ENCODE data around the gene SMYD3. TPM values are rescaled to one million over a fixed set of nuclear protein-coding genes. Genes with fewer than 3 reads are reported as not detected.

SMYD3 gene
- total and polyA plus RNA-seq, 5 donors: 6.8 to 11.6 (median 9.9) TPM

- H3K4me1 ChIP-seq (ENCODE audit: control insufficient read depth, insufficient read depth, low read length): no peaks in the 10 kb centered on the region
- no peaks in the 10 kb centered on the region for H3K9me3 ChIP-seq (ENCODE audit: control insufficient read depth, low read length)
- no peak overlapping the region for H3K4me3 ChIP-seq (ENCODE audit: low read length)
- no peak for ATAC-seq
- no peak for DNase-seq
- intact Hi-C loops (cut with DNase I): no loop called here
- H3K27me3 ChIP-seq (ENCODE audit: control insufficient read depth, insufficient read depth): no peaks in the 10 kb centered on the region
- WGBS: 90% methylated on average over 5 of the region's 5 CpGs
- no peak overlapping the region for H3K27ac ChIP-seq (ENCODE audit: low read length)
Measured at GRCh38 chr1:246319083-246319714, 187.9 kb downstream of the SMYD3 start.

GRCh38 chr1:246318622-246319021 lies 188.5 kb downstream of the SMYD3 start:
- Histone ChIP-seq H3K27me3 (ENCODE audit: control insufficient read depth, insufficient read depth) (no peaks in the 10 kb centered on the region), H3K9me3 (ENCODE audit: control insufficient read depth, low read length) (no peaks in the 10 kb centered on the region), H3K27ac (ENCODE audit: low read length) (no peak overlapping the region), H3K4me1 (ENCODE audit: control insufficient read depth, insufficient read depth, low read length) (no peaks in the 10 kb centered on the region), H3K4me3 (ENCODE audit: low read length) (no peak overlapping the region)
- DNase-seq (no peak), ATAC-seq (no peak)
- WGBS: 92% methylated on average over 3 of the region's 3 CpGs
- intact Hi-C loops (cut with DNase I): no loop called here

GRCh38 chr1:246318036-246318359 lies 189.1 kb downstream of the SMYD3 start:
- Histone ChIP-seq H3K27ac (ENCODE audit: low read length) (no peak overlapping the region), H3K27me3 (ENCODE audit: control insufficient read depth, insufficient read depth) (no peaks in the 10 kb centered on the region), H3K4me1 (ENCODE audit: control insufficient read depth, insufficient read depth, low read length) (no peaks in the 10 kb centered on the region), H3K4me3 (ENCODE audit: low read length) (no peak overlapping the region), H3K9me3 (ENCODE audit: control insufficient read depth, low read length) (no peaks in the 10 kb centered on the region)
- intact Hi-C loops (cut with DNase I): no loop called here
- no peak for ATAC-seq
- DNase-seq: no peak

- intact Hi-C loops (cut with DNase I): no loop called here
Measured at GRCh38 chr1:246317332-246318035, 189.6 kb downstream of the SMYD3 start.

GRCh38 chr1:246311461-246311860 lies 195.6 kb downstream of the SMYD3 start:
- Histone ChIP-seq H3K9me3 (ENCODE audit: control insufficient read depth, low read length) (no peaks in the 10 kb centered on the region), H3K27me3 (ENCODE audit: control insufficient read depth, insufficient read depth) (no peaks in the 10 kb centered on the region), H3K4me1 (ENCODE audit: control insufficient read depth, insufficient read depth, low read length) (no peaks in the 10 kb centered on the region), H3K4me3 (ENCODE audit: low read length) (no peak overlapping the region), H3K27ac (ENCODE audit: low read length) (no peak overlapping the region)
- ATAC-seq (no peak), DNase-seq (no peak)
- intact Hi-C loops (cut with DNase I): no loop called here
- WGBS: 98% methylated on average over 13 of the region's 13 CpGs

More at GRCh38 chr1:246317332-246318035, 189.6 kb downstream of the SMYD3 start:
- 95% methylated on average over 4 of the region's 4 CpGs for whole genome bisulfite sequencing
- ATAC-seq (no peak), DNase-seq (no peak)
- Histone ChIP-seq H3K27me3 (ENCODE audit: control insufficient read depth, insufficient read depth) (no peaks in the 10 kb centered on the region), H3K4me3 (ENCODE audit: low read length) (no peak overlapping the region), H3K4me1 (ENCODE audit: control insufficient read depth, insufficient read depth, low read length) (no peaks in the 10 kb centered on the region), H3K9me3 (ENCODE audit: control insufficient read depth, low read length) (no peaks in the 10 kb centered on the region), H3K27ac (ENCODE audit: low read length) (no peak overlapping the region)

GRCh38 chr1:246309247-246309884 lies 197.7 kb downstream of the SMYD3 start:
- H3K27me3 ChIP-seq (ENCODE audit: control insufficient read depth, insufficient read depth): no peaks in the 10 kb centered on the region
- no peaks in the 10 kb centered on the region for H3K4me1 ChIP-seq (ENCODE audit: control insufficient read depth, insufficient read depth, low read length)
- ATAC-seq (no peak), DNase-seq (no peak)
- no peak overlapping the region for H3K4me3 ChIP-seq (ENCODE audit: low read length)
- H3K9me3 ChIP-seq (ENCODE audit: control insufficient read depth, low read length): no peaks in the 10 kb centered on the region
- intact Hi-C loops (cut with DNase I): no loop called here
- no peak overlapping the region for H3K27ac ChIP-seq (ENCODE audit: low read length)
- WGBS: 90% methylated on average over 3 of the region's 3 CpGs

GRCh38 chr1:246308533-246309075 lies 198.5 kb downstream of the SMYD3 start:
- Histone ChIP-seq H3K4me3 (ENCODE audit: low read length) (no peak overlapping the region), H3K27ac (ENCODE audit: low read length) (no peak overlapping the region), H3K27me3 (ENCODE audit: control insufficient read depth, insufficient read depth) (no peaks in the 10 kb centered on the region), H3K4me1 (ENCODE audit: control insufficient read depth, insufficient read depth, low read length) (no peaks in the 10 kb centered on the region), H3K9me3 (ENCODE audit: control insufficient read depth, low read length) (no peaks in the 10 kb centered on the region)
- WGBS: 91% methylated on average over 3 of the region's 3 CpGs
- DNase-seq (no peak), ATAC-seq (no peak)
- intact Hi-C loops (cut with DNase I): no loop called here

- ATAC-seq (no peak), DNase-seq (no peak)
- Histone ChIP-seq H3K27ac (ENCODE audit: low read length) (no peak overlapping the region), H3K4me1 (ENCODE audit: control insufficient read depth, insufficient read depth, low read length) (no peaks in the 10 kb centered on the region), H3K9me3 (ENCODE audit: control insufficient read depth, low read length) (no peaks in the 10 kb centered on the region), H3K27me3 (ENCODE audit: control insufficient read depth, insufficient read depth) (no peaks in the 10 kb centered on the region), H3K4me3 (ENCODE audit: low read length) (no peak overlapping the region)
- intact Hi-C loops (cut with DNase I): no loop called here
- WGBS: 91% methylated on average over 3 of the region's 3 CpGs
Measured at GRCh38 chr1:246306415-246307037, 200.6 kb downstream of the SMYD3 start.

- no peak overlapping the region for H3K4me3 ChIP-seq (ENCODE audit: low read length)
- DNase-seq: no peak
- WGBS: 89% methylated on average over 5 of the region's 5 CpGs
- no peak overlapping the region for H3K27ac ChIP-seq (ENCODE audit: low read length)
- H3K9me3 ChIP-seq (ENCODE audit: control insufficient read depth, low read length): no peaks in the 10 kb centered on the region
- no peaks in the 10 kb centered on the region for H3K4me1 ChIP-seq (ENCODE audit: control insufficient read depth, insufficient read depth, low read length)
- no peak for ATAC-seq
- intact Hi-C loops (cut with DNase I): no loop called here
- no peaks in the 10 kb centered on the region for H3K27me3 ChIP-seq (ENCODE audit: control insufficient read depth, insufficient read depth)
Measured at GRCh38 chr1:246304484-246305259, 202.4 kb downstream of the SMYD3 start.

- no peaks in the 10 kb centered on the region for H3K9me3 ChIP-seq (ENCODE audit: control insufficient read depth, low read length)
- intact Hi-C loops (cut with DNase I): no loop called here
- H3K27ac ChIP-seq (ENCODE audit: low read length): no peak overlapping the region
- no peaks in the 10 kb centered on the region for H3K27me3 ChIP-seq (ENCODE audit: control insufficient read depth, insufficient read depth)
- no peaks in the 10 kb centered on the region for H3K4me1 ChIP-seq (ENCODE audit: control insufficient read depth, insufficient read depth, low read length)
- WGBS: 98% methylated on average over 2 of the region's 2 CpGs
- DNase-seq: no peak
- ATAC-seq: no peak
- no peak overlapping the region for H3K4me3 ChIP-seq (ENCODE audit: low read length)
Measured at GRCh38 chr1:246302711-246303317, 204.3 kb downstream of the SMYD3 start.
